A549 (cell line): ENCODE measurements around the gene DHRS4L2.
"Not testable (repeated sequence)": the region's sequence is repeated elsewhere in the genome, so short reads cannot be mapped to it uniquely, and the experiment has no call there.

Source experiments
- CEBPB ChIP-seq, 2 experiments: fragments of >200 bp in 1 of 2; sonication (Bioruptor Twin) in 1 of 2; formaldehyde crosslinking in 1 of 2; IDR thresholded peaks; 2 replicates each; pipeline ENCODE4 v1.6.1; 2012 to 2016
- CHD2 ChIP-seq: fragments of 150-350 bp; IDR thresholded peaks from 2 replicates; pipeline ENCODE4 v1.6.1; 2014; ENCODE audit warnings: low read length; ENCODE audit not compliant: partially characterized antibody
- EP300 ChIP-seq, 2 experiments: fragments of >200 bp; sonication (Bioruptor Twin); formaldehyde crosslinking; IDR thresholded peaks; 2 replicates in 1 of 2; 3 replicates in 1 of 2; pipeline ENCODE4 v1.6.1; 2016 to 2017
- ESRRA ChIP-seq: fragments of 150-350 bp; IDR thresholded peaks from 2 replicates; pipeline ENCODE4 v1.6.1; 2014; ENCODE audit warnings: mild to moderate bottlenecking, low read length, borderline replicate concordance
- MAFK ChIP-seq: fragments of 450-650 bp; IDR thresholded peaks from 2 replicates; pipeline ENCODE4 v1.6.1; 2014; ENCODE audit not compliant: partially characterized antibody
- MYC ChIP-seq: IDR thresholded peaks from 2 replicates; pipeline ENCODE4 v1.6.1; 2012; ENCODE audit warnings: mild to moderate bottlenecking, inconsistent platforms, low read length, improper control_type of control experiment, borderline replicate concordance
- POLR2A ChIP-seq: IDR thresholded peaks from 2 replicates; pipeline ENCODE4 v1.6.1; 2012; ENCODE audit warnings: mild to moderate bottlenecking, low read length
- SREBF2 ChIP-seq: fragments of 450-650 bp; IDR thresholded peaks from 2 replicates; pipeline ENCODE4 v1.6.1; 2014; ENCODE audit warnings: mild to moderate bottlenecking, moderate library complexity
- ZSCAN20 ChIP-seq: fragments of 250-450 bp; sonication (Bioruptor Pico); IDR thresholded peaks from 2 replicates; pipeline ENCODE4 v1.8.0; 2022; ENCODE audit warnings: mild to moderate bottlenecking, moderate library complexity
- TF ChIP-seq, protein P1 (sequence below): fragments of >200 bp; sonication (Bioruptor Twin); formaldehyde crosslinking; IDR thresholded peaks from 3 replicates; pipeline ENCODE4 v1.5.1; 2016

DNA sequence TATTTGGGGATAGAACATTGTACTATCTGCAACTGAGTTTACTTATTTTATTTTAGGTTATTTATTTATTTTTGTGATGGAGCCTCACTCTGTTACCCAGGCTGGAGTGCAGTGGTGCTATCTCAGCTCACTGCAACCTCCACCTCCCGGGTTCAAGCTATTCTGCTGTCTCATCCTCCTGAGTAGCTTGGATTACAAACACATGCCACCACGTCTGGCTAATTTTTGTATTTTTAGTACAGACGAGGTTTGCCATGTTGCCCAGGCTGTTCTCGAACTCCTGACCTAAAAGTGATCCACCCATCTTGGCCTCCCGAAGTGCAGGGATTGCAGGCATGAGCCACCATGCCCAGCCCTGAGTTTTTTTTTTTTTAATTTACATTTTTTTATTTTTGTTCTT, 10.9 kb downstream of the DHRS4L2 start:
- not testable (repeated sequence) for TF ChIP-seq SREBF2; CEBPB (IDR thresholded peaks at IDR 0.05); POLR2A; MYC; CHD2; MAFK; ZSCAN20 (CRISPR knock-in tag); EP300 (IDR thresholded peaks at IDR 0.05); ESRRA
- TF ChIP-seq, protein P1, sequence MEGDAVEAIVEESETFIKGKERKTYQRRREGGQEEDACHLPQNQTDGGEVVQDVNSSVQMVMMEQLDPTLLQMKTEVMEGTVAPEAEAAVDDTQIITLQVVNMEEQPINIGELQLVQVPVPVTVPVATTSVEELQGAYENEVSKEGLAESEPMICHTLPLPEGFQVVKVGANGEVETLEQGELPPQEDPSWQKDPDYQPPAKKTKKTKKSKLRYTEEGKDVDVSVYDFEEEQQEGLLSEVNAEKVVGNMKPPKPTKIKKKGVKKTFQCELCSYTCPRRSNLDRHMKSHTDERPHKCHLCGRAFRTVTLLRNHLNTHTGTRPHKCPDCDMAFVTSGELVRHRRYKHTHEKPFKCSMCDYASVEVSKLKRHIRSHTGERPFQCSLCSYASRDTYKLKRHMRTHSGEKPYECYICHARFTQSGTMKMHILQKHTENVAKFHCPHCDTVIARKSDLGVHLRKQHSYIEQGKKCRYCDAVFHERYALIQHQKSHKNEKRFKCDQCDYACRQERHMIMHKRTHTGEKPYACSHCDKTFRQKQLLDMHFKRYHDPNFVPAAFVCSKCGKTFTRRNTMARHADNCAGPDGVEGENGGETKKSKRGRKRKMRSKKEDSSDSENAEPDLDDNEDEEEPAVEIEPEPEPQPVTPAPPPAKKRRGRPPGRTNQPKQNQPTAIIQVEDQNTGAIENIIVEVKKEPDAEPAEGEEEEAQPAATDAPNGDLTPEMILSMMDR: not testable (repeated sequence)
